AG04450 (cell line): ENCODE results near the gene SLC29A1. TPM values are rescaled to one million over a fixed set of nuclear protein-coding genes. Genes with fewer than 3 reads are reported as not detected.

Experiments
- CTCF ChIA-PET: fragments of 300-600, 350-600 bp; formaldehyde crosslinking; extraction: SDS; loops from one replicate; lab custom pipeline; 2022; ENCODE audit warnings: antibody characterized with exemption, inconsistent platforms; lab: Charles Lee
- POLR2A ChIA-PET: fragments of 350-600 bp; formaldehyde crosslinking; extraction: SDS; loops from one replicate; lab custom pipeline; 2021; ENCODE audit warnings: antibody characterized with exemption, inconsistent platforms; lab: Yijun Ruan, JAX
- DNase-seq: peaks from one replicate; pipeline ENCODE4 v3.0.0-alpha.2; 2011; ENCODE audit warnings: low read depth, low spot score
- H3K27ac ChIP-seq: one replicate; pipeline ENCODE4 v1.5.1; 2012; ENCODE audit warnings: low read depth, low read length, control low read depth
- H3K27me3 ChIP-seq: one replicate; pipeline ENCODE4 v1.6.0; 2012; ENCODE audit warnings: low read length; ENCODE audit not compliant: control insufficient read depth, insufficient read depth
- H3K4me3 ChIP-seq: 2 replicates; pipeline ENCODE4 v1.5.1; 2011; ENCODE audit warnings: mild to moderate bottlenecking, low read depth, low read length, control low read depth
- H3K9me3 ChIP-seq: 2 replicates; pipeline ENCODE4 v1.5.1; 2012; ENCODE audit warnings: low read length; ENCODE audit not compliant: control insufficient read depth, insufficient read depth
- polyA plus RNA-seq: library from polyadenylated mRNA; depleted of rRNA; stranded (reverse); fragments of >200 nt; gene quantifications from 2 replicates; pipeline ENCODE4 v1.2.3, GENCODE V29; 2011
- TF ChIP-seq, protein P1 (sequence below): IDR thresholded peaks from 2 replicates; pipeline ENCODE4 v1.5.1; 2011; ENCODE audit warnings: low read depth, low read length, control low read depth, inconsistent platforms

The SLC29A1 gene
- polyA plus RNA-seq, 1 experiment = 13.2 TPM

DNA sequence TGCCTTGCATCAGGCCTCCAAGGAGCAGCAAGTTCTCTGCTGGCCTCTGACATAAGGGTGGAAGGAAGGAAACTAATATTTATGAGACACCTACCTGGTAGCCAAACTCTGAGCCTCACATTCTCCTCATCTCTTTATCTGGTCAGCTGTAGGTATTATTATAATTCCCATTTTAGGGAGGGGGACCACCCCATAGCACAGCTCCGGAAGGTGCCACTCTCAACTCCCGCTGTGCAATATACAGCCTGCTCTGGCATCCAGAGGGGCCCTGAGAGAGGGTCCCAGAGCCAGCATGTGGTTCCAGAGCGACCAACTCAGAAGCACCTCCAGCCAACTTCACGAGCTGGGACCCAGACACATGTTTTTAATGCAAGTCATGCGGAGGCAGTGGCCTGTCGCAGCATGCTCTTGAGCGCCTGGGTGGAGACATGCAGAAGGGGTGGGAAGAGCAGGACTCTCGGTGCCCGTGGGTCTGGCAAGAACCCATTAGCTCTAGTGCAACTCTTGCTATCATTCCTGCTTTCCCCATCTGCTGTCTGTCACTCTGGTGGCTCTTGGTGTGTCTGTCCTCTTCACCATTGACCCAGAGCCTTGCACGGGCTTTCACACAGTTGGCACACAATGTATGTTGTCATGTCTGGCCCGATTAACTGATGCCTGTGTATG is 21.6 kb upstream of the SLC29A1 start:
- ChIA-PET POLR2A (no interaction called here), CTCF (no interaction called here)
- Histone ChIP-seq H3K27ac (no peak overlapping the region), H3K27me3 (peaks cover 11% of the 10 kb centered on the region), H3K4me3 (no peak overlapping the region), H3K9me3 (no peaks in the 10 kb centered on the region)
- TF ChIP-seq, protein P1, sequence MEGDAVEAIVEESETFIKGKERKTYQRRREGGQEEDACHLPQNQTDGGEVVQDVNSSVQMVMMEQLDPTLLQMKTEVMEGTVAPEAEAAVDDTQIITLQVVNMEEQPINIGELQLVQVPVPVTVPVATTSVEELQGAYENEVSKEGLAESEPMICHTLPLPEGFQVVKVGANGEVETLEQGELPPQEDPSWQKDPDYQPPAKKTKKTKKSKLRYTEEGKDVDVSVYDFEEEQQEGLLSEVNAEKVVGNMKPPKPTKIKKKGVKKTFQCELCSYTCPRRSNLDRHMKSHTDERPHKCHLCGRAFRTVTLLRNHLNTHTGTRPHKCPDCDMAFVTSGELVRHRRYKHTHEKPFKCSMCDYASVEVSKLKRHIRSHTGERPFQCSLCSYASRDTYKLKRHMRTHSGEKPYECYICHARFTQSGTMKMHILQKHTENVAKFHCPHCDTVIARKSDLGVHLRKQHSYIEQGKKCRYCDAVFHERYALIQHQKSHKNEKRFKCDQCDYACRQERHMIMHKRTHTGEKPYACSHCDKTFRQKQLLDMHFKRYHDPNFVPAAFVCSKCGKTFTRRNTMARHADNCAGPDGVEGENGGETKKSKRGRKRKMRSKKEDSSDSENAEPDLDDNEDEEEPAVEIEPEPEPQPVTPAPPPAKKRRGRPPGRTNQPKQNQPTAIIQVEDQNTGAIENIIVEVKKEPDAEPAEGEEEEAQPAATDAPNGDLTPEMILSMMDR = no peak
- DNase-seq = no peak

DNA sequence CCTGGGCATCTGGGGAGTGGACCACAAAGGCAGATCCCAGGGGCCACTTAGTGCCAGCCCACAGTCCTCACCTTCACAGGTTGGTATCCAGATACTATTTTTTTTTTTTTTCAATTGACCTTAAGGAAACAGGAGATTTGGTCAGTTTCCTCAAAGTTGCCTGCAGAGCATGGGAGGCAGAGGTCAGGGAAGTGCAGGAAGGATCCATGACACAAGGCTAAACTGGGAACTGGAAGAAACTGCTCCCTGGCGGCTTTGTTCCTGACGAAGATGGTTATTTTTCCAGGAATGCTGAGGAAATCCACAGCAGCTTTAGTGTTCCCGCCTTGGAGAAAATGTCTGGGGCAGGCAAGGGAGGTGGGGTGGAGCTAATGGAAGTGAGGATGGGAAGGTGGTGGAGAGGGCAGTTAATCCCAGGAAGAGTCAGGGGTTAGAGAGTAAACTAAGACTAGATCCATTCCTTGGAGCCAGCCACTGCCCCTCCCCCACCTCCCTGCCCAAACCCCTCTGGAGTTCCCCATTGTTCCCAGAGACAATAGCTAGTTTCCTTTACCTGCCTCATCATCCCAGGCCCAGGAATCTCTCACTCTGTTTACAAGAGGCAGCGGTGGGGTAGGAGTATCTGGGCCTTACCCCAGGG is 20.9 kb upstream of the SLC29A1 start:
- TF ChIP-seq, protein P1 = no peak

DNA sequence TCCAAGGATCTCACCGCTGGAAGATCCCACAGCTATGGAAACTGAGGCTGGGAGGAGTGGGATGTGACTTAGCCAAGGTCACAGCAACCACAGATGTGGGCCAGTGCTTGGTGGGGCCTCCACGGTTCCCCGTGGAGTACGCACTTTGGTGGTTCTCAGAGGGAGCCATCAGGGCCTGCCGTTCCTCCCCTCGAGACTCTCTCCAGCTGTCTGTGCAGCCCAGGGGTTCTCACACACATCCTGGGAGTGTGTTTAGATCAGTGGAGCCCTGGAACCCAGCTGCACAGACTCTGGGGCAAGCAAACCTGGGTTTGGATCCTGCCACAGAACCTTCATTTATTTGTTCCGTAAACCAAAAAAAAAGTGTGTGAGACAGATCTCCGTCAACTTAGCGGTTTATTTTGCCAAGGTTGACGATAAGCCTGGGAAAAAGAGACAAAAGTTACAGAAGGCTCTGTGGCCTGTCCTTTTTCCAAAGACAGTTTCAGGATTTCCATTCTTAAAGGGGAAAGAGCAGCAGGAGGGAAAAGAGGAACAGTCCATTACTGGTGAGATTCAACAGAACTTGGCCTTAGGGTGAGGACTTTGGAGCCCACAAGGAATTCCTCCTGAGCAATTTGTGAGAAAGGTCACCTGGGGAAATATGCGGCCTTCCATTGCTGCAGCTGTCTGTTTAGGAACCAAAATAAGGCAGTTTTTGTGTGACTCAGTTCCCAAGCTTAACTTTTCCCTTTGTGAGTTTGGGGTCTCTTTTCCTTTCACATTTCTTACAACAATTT is 20.2 kb upstream of the SLC29A1 start:
- CTCF ChIA-PET = interaction anchor here (0.5 to 1.3 kb wide), 2 partner anchors 18 to 135 kb away, joined by 3 to 5 read pairs; no protein-coding TSS in a partner anchor
- no peak overlapping the region for H3K4me3 ChIP-seq
- H3K27me3 ChIP-seq = peaks cover 11% of the 10 kb centered on the region
- TF ChIP-seq, protein P1 = no peak
- POLR2A ChIA-PET = no interaction called here
- H3K27ac ChIP-seq = no peak overlapping the region
- no peaks in the 10 kb centered on the region for H3K9me3 ChIP-seq
- DNase-seq = no peak

More for the DNA sequence above, 20.9 kb upstream of the SLC29A1 start:
- Histone ChIP-seq H3K9me3 (no peaks in the 10 kb centered on the region), H3K4me3 (no peak overlapping the region), H3K27ac (no peak overlapping the region), H3K27me3 (peaks cover 11% of the 10 kb centered on the region)
- ChIA-PET POLR2A (no interaction called here), CTCF (no interaction called here)
- no peak for DNase-seq

DNA sequence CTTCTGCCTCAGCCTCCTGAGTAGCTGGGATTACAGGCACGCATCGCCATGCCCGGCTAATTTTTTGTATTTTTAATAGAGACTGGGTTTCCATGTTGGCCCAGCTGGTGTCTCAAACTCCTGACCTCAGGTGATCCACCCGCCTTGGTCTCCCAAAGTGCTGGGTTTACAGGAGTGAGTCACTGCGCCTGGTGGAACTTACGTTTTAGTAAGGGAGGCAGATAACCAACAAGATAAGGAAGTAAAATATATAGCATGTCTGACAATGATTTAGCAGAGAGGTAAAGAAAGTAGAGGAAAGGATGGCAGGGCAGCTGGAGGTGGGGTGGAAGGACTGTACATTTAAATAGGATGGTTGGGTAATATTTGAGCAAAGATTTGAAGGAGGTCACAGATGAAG is 19.4 kb upstream of the SLC29A1 start:
- TF ChIP-seq, protein P1 = no peak
- H3K4me3 ChIP-seq = no peak overlapping the region
- POLR2A ChIA-PET = no interaction called here
- no peak for DNase-seq
- CTCF ChIA-PET = interaction anchor here (1.3 kb wide), 1 partner anchor 17 kb away, joined by 3 read pairs; no protein-coding TSS in a partner anchor
- no peaks in the 10 kb centered on the region for H3K9me3 ChIP-seq
- peaks cover 11% of the 10 kb centered on the region for H3K27me3 ChIP-seq
- no peak overlapping the region for H3K27ac ChIP-seq
